GM19455 (cell line): ENCODE data around the gene PLK3.
"Not testable (repeated sequence)": the region's sequence is repeated elsewhere in the genome, so short reads cannot be mapped to it uniquely, and the experiment has no call there.

Experiments
- ATAC-seq: cut with Tn5 transposase; IDR thresholded peaks from one replicate; pipeline ENCODE4 v1.9.1; 2021; ENCODE audit not compliant: unreplicated experiment

PLK3 gene

DNA sequence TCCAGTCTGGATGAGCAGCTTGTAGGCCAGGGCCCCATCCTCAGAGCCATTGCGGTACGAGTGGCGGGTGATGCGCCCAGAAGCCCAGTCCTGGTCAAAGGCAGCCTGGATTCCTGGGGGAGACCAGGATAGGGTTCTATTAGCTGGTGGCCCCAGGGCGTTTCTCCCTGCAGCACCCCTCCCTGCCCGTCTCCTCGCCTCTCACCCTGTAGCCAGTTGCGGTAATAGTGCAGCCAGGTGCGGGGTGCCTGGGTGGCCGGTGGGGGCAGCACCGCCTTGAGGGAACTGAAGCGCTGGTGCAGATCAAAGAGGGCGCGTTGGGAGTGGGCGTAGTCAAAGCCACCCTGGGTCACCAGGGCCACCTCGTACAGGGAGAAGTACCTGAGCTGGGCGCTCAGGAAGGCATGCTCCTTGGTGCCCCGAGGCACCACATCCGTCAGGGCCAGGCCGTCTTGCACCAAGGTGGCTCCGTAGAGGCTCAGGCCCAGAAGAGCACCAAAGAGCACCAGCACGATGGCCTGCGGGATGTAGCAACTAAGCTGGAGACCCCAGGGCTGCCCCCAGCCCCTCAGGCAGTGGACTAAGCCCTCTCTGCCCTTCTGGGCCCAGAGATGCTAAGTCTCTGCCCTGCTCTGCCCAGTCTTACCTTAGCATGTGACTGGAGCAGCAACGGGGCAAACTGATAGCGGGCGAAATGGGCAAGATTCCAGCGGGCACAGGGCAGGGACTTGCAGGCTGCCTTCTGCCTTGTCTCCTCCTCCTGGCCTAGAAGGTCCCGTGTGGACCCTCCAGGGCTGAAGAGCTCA, 27.2 kb downstream of the PLK3 start:
- ATAC-seq, result no peak

DNA sequence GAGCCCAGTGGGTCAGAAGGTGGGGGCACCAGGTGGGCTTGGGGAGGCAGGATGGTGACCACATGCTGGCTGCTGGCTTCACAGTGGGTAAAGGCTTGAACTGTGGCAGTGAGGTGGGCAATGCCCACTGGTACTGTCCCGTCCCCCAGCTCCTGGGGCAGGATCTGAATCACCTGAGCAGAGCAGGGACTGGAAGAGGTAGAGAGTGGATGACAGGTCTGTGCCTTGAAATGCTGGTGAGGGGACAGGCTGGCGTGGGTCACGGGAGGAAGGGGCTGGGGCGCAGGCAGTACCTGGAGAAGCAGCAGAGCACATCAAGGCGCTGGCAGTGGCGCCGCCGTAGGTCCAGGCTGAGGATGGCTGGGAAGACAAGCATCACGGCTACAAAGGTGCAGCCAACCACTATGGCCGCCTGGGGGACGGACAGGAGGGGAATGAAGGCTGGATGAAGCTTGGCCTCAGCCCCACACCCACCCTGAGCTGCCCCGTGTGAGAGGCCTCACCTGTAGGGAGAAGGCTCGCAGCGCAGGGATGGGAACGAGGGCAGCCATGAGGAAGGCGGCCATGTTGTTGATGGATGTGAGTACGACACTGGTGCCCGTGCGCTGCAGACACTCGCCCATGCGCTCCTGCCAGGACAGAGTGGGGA, 27.9 kb downstream of the PLK3 start:
- no peak for ATAC-seq

DNA sequence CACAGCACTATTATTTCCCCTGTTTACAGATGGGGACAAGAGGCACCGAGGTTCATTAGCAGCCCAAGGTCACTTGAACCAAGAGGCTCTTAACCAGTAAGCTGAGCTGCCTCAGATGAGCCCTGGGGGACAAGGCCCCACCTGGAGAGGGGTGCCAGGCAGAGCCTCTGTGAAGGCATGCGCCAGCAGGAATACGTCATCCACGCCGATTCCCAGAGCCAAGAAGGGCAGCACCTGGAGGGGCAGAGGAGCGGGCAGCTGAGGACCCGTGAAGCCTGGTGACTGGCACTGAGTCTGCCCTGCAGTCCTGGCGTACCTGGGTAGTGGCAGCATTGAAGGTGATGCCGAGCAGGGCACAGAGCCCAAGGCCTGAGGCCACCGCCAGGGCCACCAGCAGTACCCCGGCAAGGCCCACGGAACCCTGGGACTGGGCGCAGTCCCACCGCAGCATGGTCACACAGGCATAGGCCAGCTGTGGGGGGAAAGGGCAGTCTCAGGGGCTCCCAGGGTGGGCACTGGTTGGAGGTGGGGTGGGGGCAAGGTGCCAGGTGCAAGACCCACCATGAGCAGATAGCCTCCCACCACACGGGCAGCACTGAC, 28.8 kb downstream of the PLK3 start:
- no peak for ATAC-seq

DNA sequence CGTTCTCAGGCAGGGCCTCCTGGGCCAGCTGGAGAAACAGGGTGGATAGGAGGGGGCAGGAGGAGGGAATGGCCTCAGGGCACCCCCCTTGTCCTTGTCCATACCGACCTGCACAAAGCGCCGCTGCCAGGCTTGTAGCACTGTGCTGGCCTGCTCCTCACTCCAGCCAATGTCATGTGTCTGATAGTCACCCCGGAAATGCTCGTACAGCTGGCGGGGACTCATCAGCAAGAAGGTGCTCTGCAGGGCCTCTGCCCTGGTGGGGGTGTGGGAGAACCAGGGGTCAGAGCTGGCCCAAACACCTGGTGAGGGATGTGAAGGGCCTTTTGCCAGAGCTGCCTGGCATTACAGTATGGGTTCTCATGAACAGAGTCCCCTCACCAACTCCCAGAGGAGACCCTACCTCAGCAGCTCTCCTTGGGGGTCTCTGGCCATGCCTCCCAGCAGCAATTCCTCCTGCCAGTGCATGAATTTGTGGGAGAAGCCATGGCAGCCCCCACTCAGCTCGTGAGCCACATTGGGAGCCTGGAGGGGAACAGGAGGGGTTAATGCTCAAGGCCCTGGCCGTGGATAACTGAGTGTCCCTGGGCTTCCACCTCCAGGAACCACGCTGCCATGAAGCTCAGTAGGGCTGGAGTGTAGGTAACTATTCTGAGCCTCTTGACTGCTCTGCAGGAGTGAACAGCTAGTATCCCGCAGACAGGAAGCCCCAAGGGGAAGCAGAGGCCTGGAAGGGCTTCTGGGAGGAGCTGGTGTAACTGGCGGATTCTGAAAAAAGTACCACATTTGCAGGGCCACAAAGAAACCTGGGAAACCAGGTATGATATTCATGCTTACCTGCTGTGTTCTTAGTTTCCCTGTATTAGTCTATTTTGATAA, 29.6 kb downstream of the PLK3 start:
- no peak for ATAC-seq

DNA sequence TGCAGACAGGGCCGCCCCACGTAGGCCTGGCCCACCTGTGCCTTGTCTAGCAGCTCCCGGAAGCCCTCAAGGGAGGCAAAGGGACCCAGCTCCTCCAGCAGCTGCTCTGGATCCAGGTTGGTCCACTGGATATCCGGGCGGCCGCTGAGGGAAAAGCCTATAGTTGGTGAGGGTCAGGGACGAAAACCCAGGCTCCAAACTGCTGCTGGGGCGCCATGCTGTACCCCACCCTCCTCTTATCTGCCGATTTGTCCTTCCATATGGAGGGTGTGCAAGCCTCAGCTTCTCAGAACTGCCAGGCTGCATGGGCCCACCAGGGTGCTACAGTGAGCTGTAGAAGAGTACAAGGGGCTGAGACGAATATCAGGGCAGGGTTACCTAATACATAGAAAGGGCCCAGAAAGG, 30.7 kb downstream of the PLK3 start:
- no peak for ATAC-seq

DNA sequence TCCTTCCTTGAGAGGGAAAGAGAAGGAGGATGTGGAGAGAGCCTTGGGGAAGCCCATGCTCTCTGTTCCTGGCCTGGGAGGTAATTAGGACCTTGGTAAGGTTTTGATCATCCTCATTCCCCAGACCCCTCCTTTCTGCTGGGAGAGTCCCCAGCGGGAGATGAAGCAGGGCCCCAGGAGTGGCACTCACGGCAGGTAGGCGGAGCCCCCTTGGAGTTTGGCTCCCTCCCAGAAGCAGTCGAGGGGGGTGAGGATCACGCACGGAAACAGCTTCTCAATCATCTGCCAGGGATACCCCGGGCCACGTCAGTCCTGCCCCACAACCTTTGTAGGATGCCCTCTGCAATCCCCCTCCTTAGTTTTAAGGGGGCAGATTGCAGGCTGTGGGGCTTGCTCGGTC, 31.3 kb downstream of the PLK3 start:
- ATAC-seq, result no peak

DNA sequence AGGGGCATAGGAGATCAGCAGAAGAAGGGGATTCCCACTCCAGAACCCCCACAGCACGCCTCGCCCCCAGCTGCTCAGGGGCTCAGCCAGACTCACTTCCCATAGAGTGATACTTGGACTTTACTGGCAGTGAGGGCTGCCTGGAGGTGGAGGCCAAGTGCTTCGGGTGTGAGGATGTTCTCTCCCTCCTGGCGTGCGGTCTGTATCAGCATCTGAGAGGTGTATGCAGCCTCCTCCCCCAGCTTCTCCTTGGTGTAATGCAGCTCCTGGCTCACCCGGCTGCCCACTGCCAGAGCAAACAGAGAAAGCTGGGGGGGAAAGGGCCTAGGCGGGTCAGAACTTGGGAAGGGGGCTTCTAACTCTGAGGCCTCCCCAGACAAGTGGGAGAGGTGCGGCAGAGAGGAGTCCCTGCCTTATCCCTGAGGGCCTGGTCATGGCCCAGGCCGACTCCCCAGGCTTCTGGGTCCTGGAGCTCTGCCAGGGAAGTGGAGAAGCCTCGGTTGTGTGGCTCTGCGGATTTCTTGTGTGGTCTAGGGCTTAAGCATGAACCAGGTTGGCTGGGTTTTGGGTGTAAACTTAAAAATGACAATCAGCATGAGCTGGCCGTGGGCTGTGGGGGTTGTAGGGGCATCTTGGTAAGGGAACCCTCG, 32.0 kb downstream of the PLK3 start:
- no peak for ATAC-seq

DNA sequence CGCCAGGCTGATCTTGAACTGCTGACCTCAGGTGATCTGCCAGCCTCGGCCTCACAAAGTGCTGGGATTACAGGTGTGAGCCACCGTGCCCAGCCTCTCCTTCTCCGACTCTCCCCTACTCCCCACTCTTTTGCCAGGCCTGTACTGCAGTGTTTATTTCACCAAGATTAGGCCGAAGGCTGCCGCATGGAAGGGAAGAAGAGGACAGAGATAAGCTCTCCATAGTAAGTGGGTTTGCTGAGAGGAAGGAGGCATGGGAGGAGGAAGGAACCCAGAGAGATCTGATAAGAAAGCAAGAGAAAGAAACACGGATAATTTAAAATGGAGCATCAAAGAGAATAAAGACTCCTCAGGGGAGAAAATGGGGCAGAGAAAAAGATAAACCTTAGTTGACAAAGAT, 34.2 kb downstream of the PLK3 start:
- no peak for ATAC-seq

DNA sequence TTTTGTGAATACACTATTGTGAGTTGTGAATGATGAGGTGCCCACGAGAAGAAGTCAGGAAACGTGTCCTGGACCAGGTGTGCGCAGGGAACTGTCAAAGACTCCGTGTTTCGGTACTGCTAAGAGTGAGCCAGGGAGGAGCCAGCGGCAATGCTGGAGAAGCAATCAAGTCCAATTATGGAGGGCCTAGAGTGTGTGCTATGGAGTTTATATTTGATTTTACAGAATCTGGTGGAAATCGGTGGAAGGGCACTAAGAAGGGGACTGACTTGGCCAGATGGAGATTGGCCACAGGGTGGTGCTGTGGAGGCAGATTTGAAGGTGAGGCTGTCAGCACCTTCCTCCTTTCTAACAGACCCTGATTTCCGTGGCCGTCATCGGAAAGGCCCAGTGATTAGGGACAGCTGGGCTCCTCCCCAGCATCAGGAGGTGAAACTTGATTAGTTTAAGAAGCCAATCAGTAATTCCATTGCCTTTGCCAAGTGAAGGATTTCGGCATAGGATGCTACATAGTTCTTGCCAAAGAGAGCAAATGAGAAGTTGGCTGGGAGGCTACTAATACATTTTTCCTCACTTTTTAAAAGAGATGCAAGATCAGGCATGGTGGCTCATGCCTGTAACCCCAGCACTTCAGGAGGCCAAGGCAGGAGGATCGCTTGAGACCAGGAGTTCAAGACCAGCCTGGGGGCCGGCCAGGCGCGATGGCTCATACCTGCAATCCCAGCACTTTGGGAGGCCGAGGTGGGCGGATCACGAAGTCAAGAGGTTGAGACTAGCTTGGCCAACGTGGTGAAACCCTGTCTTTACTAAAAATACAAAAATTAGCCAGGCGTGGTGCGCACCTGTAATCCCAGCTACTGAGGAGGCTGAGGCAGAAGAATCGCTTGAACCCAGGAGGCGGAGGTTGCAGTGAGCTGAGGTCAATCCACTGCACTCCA, 35.8 kb downstream of the PLK3 start:
- ATAC-seq, result no peak

DNA sequence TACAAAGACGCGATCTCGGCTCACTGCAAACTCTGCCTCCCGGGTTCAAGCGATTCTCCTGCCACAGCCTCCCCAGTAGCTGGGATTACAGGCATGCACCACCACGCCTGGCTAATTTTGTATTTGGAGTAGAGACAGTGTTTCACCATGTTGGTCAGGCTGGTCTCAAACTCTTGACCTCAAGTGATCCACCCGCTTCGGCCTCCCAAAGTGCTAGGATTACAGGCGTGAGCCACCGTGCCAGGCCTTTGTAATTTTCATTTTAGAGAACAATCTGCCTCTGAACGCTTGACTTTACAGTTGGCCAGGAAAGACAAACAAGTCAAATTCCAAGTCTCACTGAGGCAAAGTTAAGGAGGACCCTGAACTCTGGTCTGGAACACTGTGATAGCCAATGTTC, 38.1 kb downstream of the PLK3 start:
- not testable (repeated sequence) for ATAC-seq

DNA sequence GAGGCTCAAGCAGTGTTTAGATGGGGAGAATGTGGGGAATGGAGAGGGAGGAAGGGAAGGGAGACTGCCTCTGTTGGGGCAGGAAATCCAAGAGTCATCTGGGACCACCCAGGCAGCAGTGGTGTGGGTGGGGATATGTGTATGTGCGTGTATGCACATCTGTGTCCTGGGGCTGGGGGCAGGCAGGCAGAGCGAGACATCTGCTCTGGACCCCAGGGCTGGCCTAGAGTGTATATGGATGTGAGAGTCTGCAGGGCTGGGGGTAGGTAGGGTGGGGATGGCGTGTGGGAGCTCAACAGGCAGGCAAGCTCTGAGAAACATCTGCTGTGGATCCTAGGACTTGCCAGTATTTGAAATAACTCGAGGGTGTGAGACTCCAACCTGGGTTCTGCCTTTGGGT, 39.4 kb downstream of the PLK3 start:
- ATAC-seq, result no peak

DNA sequence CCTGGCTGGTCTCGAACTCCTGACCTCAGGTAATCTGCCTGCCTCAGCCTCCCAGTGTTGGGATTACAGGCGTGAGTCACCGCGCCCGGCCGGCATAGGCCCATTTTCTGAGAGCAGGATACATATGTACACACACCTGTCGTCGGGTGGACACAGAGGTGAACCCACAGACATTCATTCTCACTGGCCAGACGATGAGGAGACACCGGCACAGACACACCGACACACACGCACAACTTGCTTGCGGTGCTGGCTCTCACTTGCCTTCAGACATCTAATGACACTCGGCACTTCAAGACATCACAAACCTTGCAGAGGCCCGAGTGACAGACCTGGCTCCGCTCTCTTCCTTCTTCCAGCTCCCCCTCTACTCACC, 42.3 kb downstream of the PLK3 start:
- no peak for ATAC-seq

DNA sequence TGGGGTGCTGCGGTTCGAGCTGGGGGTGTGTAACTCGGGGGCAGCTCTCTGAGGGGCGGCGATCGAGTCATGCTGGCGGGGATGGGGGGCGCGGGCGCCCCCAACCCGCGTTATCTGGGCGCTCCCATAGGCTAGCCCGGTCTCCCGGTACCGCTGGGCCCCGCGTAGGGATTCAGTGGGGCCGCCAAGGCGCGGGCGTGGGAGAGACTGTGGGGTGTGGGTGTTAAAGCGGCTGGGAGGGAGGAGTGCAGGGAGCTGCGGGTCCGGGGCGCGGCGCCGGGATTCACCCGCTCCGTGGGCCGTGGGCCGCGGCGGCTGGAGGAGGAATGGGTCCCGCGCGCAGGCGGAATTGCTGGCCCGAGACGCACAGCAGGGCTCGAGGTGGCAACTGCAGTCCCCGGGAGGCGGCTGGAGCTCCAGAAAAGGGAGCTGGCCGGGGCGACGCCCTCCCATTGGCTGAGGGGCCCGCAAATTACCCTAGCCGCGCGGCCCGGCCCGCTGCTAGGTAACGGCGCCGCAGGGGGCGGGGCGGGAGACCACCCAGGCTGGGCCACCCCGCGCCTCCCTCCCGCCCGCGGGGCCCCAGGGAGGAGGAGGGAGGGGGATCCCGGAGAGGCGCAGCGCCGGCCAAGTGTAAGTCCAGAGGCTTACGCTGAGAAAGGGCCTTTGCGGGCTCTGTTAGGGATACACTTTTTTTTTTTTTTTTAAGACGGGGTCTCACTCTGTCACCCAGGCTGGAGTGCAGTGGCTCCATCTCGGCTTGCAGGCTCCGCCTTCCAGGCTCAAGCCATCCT, 42.9 kb downstream of the PLK3 start, which contains the start of gene PTCH2:
Gene PTCH2, minus strand, starts transcription at position 392 of the 794 bp plus-strand sequence. Its CDS starts 321 bp downstream, at position 71.
- ATAC-seq, result no peak

DNA sequence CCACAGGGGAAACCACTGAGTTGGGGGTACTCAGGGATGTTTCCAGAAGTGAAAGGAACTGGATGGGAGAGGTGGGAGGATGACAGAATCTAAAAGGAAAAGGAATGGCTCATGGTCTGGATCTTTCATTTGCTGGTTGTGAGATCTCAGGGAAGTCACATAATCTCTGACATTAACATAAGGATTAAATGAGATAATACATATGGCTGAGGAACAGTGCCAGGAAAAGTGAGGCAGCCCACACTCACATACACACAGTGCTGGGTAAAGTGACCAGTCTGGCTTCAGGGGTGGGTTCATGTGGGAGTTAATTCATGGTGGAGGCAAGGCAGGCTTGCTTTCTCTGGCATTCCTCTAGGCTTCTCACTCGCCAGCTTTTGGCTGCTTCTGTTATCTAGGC, 46.8 kb downstream of the PLK3 start:
- no peak for ATAC-seq

DNA sequence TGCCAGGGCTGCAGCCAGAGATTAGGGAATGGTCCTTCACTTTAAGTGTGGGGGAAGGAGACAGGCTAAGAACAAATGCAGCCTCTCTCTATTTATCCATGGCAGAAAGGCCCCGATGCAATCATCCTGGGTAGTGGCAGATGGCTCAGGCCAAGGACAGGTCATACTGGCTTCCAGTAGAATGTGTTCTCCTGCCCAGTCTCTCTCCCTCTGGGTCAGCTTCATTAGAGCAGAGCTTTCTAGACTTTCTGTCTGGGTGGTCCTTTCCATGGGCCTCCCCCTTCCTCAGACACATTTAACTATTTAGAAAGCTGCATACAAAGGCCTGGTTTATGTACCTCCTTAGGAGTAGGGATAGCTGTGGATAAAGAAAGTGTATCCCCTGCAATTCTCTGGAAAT, 47.7 kb downstream of the PLK3 start:
- ATAC-seq, result no peak

DNA sequence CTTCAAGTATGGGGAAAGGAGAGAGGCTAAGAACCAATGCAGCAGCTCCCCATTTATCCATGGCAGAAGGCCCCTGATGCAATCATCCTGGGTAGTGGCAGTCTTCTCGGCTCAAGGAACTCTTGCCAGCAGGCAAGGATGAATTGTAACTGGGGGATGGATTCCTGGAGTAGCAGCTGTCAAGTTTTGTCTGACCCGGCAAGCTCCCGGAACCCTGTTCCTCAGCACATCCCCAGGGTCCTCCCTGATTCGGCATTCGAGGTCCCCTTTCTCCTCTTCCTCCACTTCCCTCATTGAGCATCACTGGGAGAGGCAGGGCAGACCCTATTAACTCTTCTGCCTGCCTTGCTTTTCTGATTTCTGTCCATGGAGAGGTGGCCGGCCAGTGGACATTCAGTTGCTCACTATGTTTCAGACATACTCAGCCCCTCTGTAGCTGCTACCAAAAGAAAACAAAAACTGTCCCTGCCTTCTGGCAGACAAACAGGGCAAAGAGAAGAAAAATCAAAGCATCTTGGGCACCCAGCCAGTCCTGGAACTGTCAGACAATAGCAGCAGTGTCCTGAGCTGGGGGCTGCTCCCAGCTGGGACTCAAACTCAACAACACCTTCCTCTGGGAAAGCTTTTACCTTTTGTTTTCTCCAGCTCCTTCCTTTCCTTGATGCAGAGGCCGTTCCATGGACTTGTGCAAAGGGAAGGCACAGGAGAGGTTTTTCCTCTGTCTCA, 48.4 kb downstream of the PLK3 start:
- no peak for ATAC-seq

DNA sequence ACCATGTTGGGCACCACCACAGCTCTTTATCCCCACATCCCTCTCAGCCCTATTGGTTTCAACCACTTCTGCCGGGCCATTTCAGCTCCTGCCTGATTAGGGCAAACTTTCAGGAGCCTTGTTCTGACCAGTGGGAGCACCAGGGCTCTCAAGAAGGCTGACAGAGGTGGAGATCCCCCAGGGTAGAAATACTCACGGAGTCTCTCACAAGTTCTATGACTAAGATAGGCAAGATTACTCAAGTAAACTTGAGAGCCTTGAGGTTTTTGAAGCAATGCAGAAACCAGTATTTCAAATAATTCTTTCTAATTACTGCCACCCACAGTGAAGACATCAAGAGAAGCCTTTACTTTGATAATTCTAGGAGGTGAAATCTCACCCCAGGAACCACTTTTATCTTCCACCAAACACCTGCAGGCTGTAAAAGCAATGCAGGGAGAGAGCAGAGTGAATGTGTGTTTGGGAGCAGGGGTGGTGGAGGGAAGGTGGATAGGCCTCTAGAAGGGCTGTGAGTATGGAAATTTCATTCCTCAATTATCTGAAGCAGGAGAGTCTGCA, 49.5 kb downstream of the PLK3 start:
- no peak for ATAC-seq

DNA sequence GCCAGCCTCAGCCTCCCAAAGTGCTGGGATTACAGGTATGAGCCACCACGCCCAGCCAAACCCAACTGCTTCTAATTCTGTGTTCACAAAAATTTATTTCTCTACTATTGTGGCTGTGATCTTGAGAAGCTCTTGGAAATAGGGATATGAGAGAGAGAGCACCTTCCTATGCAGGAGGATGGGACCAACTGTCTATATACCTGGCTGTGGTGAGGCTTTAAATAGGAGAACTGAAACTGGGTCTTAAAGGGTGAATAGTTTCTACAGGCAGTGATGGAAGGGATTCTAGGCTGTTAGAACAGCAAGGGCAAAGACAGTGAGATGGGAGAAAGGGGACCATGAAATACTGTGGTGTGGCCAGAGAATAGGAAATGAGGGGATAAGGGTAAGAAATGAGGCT, 51.1 kb downstream of the PLK3 start:
- ATAC-seq, result no peak
